ENCODE results near the gene CSNK1G3. TPM values are rescaled to one million over a fixed set of nuclear protein-coding genes. Genes with fewer than 3 reads are reported as not detected.
"Not testable (repeated sequence)": the region's sequence is repeated elsewhere in the genome, so short reads cannot be mapped to it uniquely, and the experiment has no call there.

Gene CSNK1G3
- 10 to 100 TPM; 50.1 to 56.4 TPM for total RNA-seq
- 10 to 100 TPM in 1 of 2 donors, 1 to 10 TPM in 1; 9.5 to 11.0 TPM for polyA plus RNA-seq
- long read RNA-seq, donor 1, full-length matches to known transcripts, result 3 of 13 reads
- long read RNA-seq, donor 1, partial matches to known transcripts, result 4 of 13 reads
- long read RNA-seq, donor 1, other reads (novel, unspliced or antisense), result 6 of 13 reads
- long read RNA-seq, donor 2, full-length matches to known transcripts, result 7 of 25 reads
- long read RNA-seq, donor 2, partial matches to known transcripts, result 3 of 25 reads
- long read RNA-seq, donor 2, other reads (novel, unspliced or antisense), result 15 of 25 reads

DNA sequence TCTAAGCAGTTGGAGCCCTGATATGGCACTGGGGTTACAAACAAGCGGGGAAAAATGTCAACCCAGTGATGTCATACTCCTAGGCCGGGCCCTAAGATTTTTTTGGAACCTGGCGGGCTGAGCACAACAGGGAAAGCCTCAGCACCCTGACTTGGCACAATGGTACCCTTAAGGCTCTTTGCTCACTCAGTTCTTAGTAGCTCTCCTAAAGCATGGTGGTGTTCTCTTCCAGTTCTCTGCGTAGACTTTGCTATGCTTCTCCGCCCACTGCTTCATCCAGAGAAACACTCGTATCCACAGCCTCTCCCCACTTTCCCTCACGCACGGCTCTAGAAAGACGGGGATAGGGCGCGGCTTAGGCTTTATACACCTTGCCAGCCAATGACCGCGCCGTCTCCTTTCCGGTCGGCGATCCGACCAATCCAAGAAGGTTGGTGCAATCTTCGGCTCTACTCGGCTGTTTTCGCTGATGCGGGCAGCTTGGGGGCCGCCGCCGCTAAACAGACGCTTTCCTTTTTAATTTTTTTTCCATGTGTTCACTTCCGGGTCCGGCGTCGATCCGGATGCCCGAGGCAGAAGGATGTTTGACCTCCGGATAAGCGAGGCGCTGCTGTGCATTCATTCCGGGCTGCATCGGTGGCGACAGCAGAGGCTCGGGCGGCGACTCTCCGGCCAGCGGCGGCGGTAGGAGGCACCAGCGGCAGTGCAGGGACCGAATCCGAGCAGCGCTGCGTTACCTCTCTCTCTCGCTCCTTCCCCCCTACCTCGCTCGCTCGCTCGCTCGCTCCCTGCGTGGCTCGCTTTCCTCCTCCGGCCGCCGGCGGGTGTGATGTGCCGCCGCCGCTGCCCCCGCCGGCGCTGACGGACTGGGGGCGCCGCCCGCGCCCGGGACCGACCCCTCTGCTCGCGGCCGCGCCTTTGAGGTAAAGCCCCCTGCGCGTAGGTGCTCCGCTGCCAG, at the start of gene CSNK1G3:
Gene CSNK1G3 (plus strand): TSS at position 530 of the 958 bp plus-strand sequence. CDS start 33,487 bp downstream, outside the sequence.
- peaks cover 2 to 3% of the 10 kb centered on the region in 2 donors for H3K4me1 ChIP-seq (ENCODE audit: control insufficient read depth in 1 of 2, insufficient read depth in 2 of 2, low read length in 2 of 2)
- intact Hi-C loops (cut with DNase I), result loop anchor here (1.0 kb wide), 1 partner anchor 89 kb away; the partner anchor contains the start of gene CEP120 (in 2 of the 2)
- ATAC-seq (ENCODE audit: low FRiP score) (peak; percentile 98), DNase-seq (peak; percentile 98)
- no peaks in the 10 kb centered on the region for H3K36me3 ChIP-seq (ENCODE audit: control insufficient read depth in 1 of 2, insufficient read depth in 2 of 2, low read length in 1 of 2)
- WGBS, 2 donors, result 0% methylated on average over 52 to 82 of the region's 82 CpGs
- peak within 1 kb of the TSS; percentile 94 to 99 for H3K4me3 ChIP-seq (ENCODE audit: low read length in 2 of 2)
- H3K27me3 ChIP-seq (ENCODE audit: control insufficient read depth in 1 of 2, insufficient read depth in 2 of 2, low read length in 1 of 2), result no peaks in the 10 kb centered on the region
- no peaks in the 10 kb centered on the region for H3K9me3 ChIP-seq (ENCODE audit: control insufficient read depth, low read length)
- peak within 1 kb of the TSS; percentile 96 to 99 for H3K27ac ChIP-seq (ENCODE audit: low read depth in 1 of 2, low read length in 2 of 2)

- H3K4me1 ChIP-seq (ENCODE audit: control insufficient read depth in 1 of 2, insufficient read depth in 2 of 2, low read length in 2 of 2); H3K27me3 ChIP-seq (ENCODE audit: control insufficient read depth in 1 of 2, insufficient read depth in 2 of 2, low read length in 1 of 2); H3K9me3 ChIP-seq (ENCODE audit: control insufficient read depth, low read length); H3K36me3 ChIP-seq (ENCODE audit: control insufficient read depth in 1 of 2, insufficient read depth in 2 of 2, low read length in 1 of 2); intact Hi-C loops (cut with DNase I); DNase-seq; ATAC-seq (ENCODE audit: low FRiP score); H3K4me3 ChIP-seq (ENCODE audit: low read length in 2 of 2); H3K27ac ChIP-seq (ENCODE audit: low read depth in 1 of 2, low read length in 2 of 2): not testable (repeated sequence)
- 97% methylated on average over 1 of the region's 1 CpG for WGBS, 2 donors
These were observed 45.1 kb upstream of the CSNK1G3 start for GRCh38 chr5:123466839-123467238.

DNA sequence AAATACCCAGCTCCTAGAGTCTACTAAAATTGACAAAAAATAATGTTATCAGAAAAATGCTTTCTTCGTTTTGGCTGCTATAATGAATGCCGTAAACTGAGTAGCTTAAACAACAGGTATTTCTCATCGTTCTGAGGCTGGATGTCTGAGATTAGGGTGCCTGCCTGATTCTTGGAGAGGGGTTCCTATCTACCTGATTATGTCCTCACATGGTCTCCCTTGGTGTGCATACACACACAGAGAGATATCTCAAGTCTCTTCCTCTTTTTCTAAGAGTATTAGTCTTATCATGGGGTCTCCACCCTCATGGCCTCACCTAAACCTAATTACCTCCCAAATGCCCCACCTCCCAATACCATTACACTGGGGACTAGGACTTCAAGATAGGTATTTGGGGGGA, 40.6 kb upstream of the CSNK1G3 start:
- Histone ChIP-seq H3K27ac (ENCODE audit: low read depth in 1 of 2, low read length in 2 of 2) (no peak overlapping the region), H3K4me1 (ENCODE audit: control insufficient read depth in 1 of 2, insufficient read depth in 2 of 2, low read length in 2 of 2) (no peaks in the 10 kb centered on the region), H3K27me3 (ENCODE audit: control insufficient read depth in 1 of 2, insufficient read depth in 2 of 2, low read length in 1 of 2) (no peaks in the 10 kb centered on the region), H3K36me3 (ENCODE audit: control insufficient read depth in 1 of 2, insufficient read depth in 2 of 2, low read length in 1 of 2) (no peaks in the 10 kb centered on the region), H3K4me3 (ENCODE audit: low read length in 2 of 2) (no peak overlapping the region), H3K9me3 (ENCODE audit: control insufficient read depth, low read length) (peaks cover 2% of the 10 kb centered on the region)
- no peak for DNase-seq
- no peak for ATAC-seq (ENCODE audit: low FRiP score)
- WGBS, 2 donors, result 92 to 94% methylated on average over 3 of the region's 3 CpGs
- intact Hi-C loops (cut with DNase I), result no loop called here

- Histone ChIP-seq H3K27ac (ENCODE audit: low read depth in 1 of 2, low read length in 2 of 2) (no peak overlapping the region), H3K27me3 (ENCODE audit: control insufficient read depth in 1 of 2, insufficient read depth in 2 of 2, low read length in 1 of 2) (no peaks in the 10 kb centered on the region), H3K4me3 (ENCODE audit: low read length in 2 of 2) (no peak overlapping the region), H3K36me3 (ENCODE audit: control insufficient read depth in 1 of 2, insufficient read depth in 2 of 2, low read length in 1 of 2) (no peaks in the 10 kb centered on the region), H3K4me1 (ENCODE audit: control insufficient read depth in 1 of 2, insufficient read depth in 2 of 2, low read length in 2 of 2) (no peaks in the 10 kb centered on the region), H3K9me3 (ENCODE audit: control insufficient read depth, low read length) (peaks cover 2% of the 10 kb centered on the region)
- 76 to 80% methylated on average over 8 of the region's 8 CpGs for WGBS, 2 donors
- no peak for DNase-seq
- intact Hi-C loops (cut with DNase I), result no loop called here
- ATAC-seq (ENCODE audit: low FRiP score), result no peak
These were observed 39.6 kb upstream of the CSNK1G3 start for GRCh38 chr5:123472150-123472924.

DNA sequence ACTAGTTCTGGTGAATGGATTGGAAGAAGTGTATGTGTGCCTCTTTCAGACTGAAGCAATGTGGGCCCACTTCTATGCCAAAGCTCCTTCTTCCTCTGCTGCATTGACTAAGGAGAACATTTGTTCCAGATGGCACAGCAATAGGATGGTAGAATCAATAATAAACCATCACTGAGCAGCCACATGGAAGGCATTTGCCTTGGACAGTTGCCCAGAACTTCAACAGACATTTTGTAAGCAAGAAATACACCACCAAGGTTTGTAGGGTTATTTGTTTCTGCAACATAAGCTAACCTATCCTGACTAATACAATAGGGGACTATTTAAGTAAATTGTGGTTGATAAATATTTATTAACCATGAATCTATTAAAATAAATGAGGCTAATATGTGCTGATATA, 37.7 kb upstream of the CSNK1G3 start:
- Histone ChIP-seq H3K4me3 (ENCODE audit: low read length in 2 of 2) (no peak overlapping the region), H3K36me3 (ENCODE audit: control insufficient read depth in 1 of 2, insufficient read depth in 2 of 2, low read length in 1 of 2) (no peaks in the 10 kb centered on the region), H3K27me3 (ENCODE audit: control insufficient read depth in 1 of 2, insufficient read depth in 2 of 2, low read length in 1 of 2) (no peaks in the 10 kb centered on the region), H3K4me1 (ENCODE audit: control insufficient read depth in 1 of 2, insufficient read depth in 2 of 2, low read length in 2 of 2) (no peaks in the 10 kb centered on the region), H3K9me3 (ENCODE audit: control insufficient read depth, low read length) (peaks cover 2% of the 10 kb centered on the region), H3K27ac (ENCODE audit: low read depth in 1 of 2, low read length in 2 of 2) (no peak overlapping the region)
- ATAC-seq (ENCODE audit: low FRiP score) (no peak), DNase-seq (no peak)
- intact Hi-C loops (cut with DNase I), result no loop called here

DNA sequence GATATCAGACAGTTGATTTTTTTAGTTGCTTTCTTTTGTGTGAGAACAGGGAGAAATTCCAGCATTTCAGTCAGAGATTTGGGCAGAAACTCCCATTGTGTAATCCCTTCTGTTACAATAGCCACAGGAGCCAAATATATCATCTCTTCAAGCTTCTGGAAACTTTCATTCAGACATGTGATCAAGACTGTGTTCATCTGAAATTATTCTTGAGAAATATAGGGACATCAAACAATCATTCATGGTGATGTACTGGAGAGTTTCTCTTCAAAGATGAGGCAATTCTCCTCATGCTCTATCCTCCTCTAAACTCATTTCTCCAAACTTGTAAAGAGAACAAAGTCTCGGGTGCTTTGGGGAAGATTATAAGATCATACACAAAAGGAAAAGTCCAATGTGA, 35.2 kb upstream of the CSNK1G3 start:
- Histone ChIP-seq H3K27me3 (ENCODE audit: control insufficient read depth in 1 of 2, insufficient read depth in 2 of 2, low read length in 1 of 2) (no peaks in the 10 kb centered on the region), H3K4me3 (ENCODE audit: low read length in 2 of 2) (no peak overlapping the region), H3K4me1 (ENCODE audit: control insufficient read depth in 1 of 2, insufficient read depth in 2 of 2, low read length in 2 of 2) (no peaks in the 10 kb centered on the region), H3K36me3 (ENCODE audit: control insufficient read depth in 1 of 2, insufficient read depth in 2 of 2, low read length in 1 of 2) (no peaks in the 10 kb centered on the region), H3K9me3 (ENCODE audit: control insufficient read depth, low read length) (peaks cover 2% of the 10 kb centered on the region), H3K27ac (ENCODE audit: low read depth in 1 of 2, low read length in 2 of 2) (no peak overlapping the region)
- intact Hi-C loops (cut with DNase I), result no loop called here
- DNase-seq (no peak), ATAC-seq (ENCODE audit: low FRiP score) (no peak)
- WGBS, 2 donors, result 90 to 92% methylated on average over 1 of the region's 1 CpG

GRCh38 chr5:123478546-123478945, 33.4 kb upstream of the CSNK1G3 start:
- intact Hi-C loops (cut with DNase I), result no loop called here
- H3K36me3 ChIP-seq (ENCODE audit: control insufficient read depth in 1 of 2, insufficient read depth in 2 of 2, low read length in 1 of 2), result no peaks in the 10 kb centered on the region
- H3K9me3 ChIP-seq (ENCODE audit: control insufficient read depth, low read length), result peaks cover 2% of the 10 kb centered on the region
- no peak overlapping the region for H3K27ac ChIP-seq (ENCODE audit: low read depth in 1 of 2, low read length in 2 of 2)
- ATAC-seq (ENCODE audit: low FRiP score), result no peak
- no peak for DNase-seq
- no peaks in the 10 kb centered on the region for H3K27me3 ChIP-seq (ENCODE audit: control insufficient read depth in 1 of 2, insufficient read depth in 2 of 2, low read length in 1 of 2)
- 93 to 94% methylated on average over 1 of the region's 1 CpG for WGBS, 2 donors
- peaks cover 2 to 4% of the 10 kb centered on the region in 2 donors for H3K4me1 ChIP-seq (ENCODE audit: control insufficient read depth in 1 of 2, insufficient read depth in 2 of 2, low read length in 2 of 2)
- H3K4me3 ChIP-seq (ENCODE audit: low read length in 2 of 2), result no peak overlapping the region

GRCh38 chr5:123482258-123482657, 29.7 kb upstream of the CSNK1G3 start:
- intact Hi-C loops (cut with DNase I), result loop anchor here in 1 of 2 donors (10.0 kb wide), 1 partner anchor 57 kb away; the partner anchor contains the start of gene CEP120
- Histone ChIP-seq H3K4me3 (ENCODE audit: low read length in 2 of 2) (no peak overlapping the region), H3K27me3 (ENCODE audit: control insufficient read depth in 1 of 2, insufficient read depth in 2 of 2, low read length in 1 of 2) (no peaks in the 10 kb centered on the region), H3K36me3 (ENCODE audit: control insufficient read depth in 1 of 2, insufficient read depth in 2 of 2, low read length in 1 of 2) (no peaks in the 10 kb centered on the region), H3K9me3 (ENCODE audit: control insufficient read depth, low read length) (no peaks in the 10 kb centered on the region), H3K4me1 (ENCODE audit: control insufficient read depth in 1 of 2, insufficient read depth in 2 of 2, low read length in 2 of 2) (peaks cover 2 to 9% of the 10 kb centered on the region in 2 donors), H3K27ac (ENCODE audit: low read depth in 1 of 2, low read length in 2 of 2) (no peak overlapping the region)
- DNase-seq (no peak), ATAC-seq (ENCODE audit: low FRiP score) (no peak)
- 10 to 28% methylated on average over 4 of the region's 4 CpGs for WGBS, 2 donors

Measured in aorta (tissue), 5 donors.